IMR-90 (cell line): ENCODE measurements around the gene PFDN5. TPM values are rescaled to one million over a fixed set of nuclear protein-coding genes. Genes with fewer than 3 reads are reported as not detected.

Experiments used
- ATAC-seq: fragments of 200-7000 bp; cut with Tn5 transposase; 2 replicates; pipeline ENCODE4 v1.9.1; 2020; ENCODE audit warnings: low read depth, mild to moderate bottlenecking, moderate library complexity
- BruUV-seq: library from RNA; stranded (reverse); fragments of 400-500 nt; replicated peaks from 2 replicates; lab custom pipeline; 2021; lab: Mats Ljungman, UMichigan
- CTCF ChIA-PET: fragments of 300-600 bp; formaldehyde crosslinking; extraction: SDS; loops from one replicate; lab custom pipeline; 2021; ENCODE audit warnings: antibody characterized with exemption; lab: Yijun Ruan, JAX
- POLR2A ChIA-PET: fragments of 300-600 bp; sonication (Branson Sonifier 250); formaldehyde crosslinking; loops from one replicate; lab custom pipeline; 2022; ENCODE audit warnings: antibody characterized with exemption; ENCODE audit not compliant: unreplicated experiment; lab: Charles Lee
- DNase-seq: peaks from one replicate; pipeline ENCODE4 v3.0.0; 2013
- H2AFZ ChIP-seq: replicated peaks from 2 replicates; pipeline ENCODE3; 2013; ENCODE audit warnings: low read length, mild to moderate bottlenecking; ENCODE audit not compliant: poor library complexity
- H2AK5ac ChIP-seq: 2 replicates; pipeline ENCODE4 v1.6.1; 2013; ENCODE audit warnings: low read depth, low read length, inconsistent platforms
- H2AK9ac ChIP-seq: replicated peaks from 2 replicates; pipeline ENCODE3; 2013; ENCODE audit warnings: mild to moderate bottlenecking, low read depth, low read length, moderate library complexity; ENCODE audit not compliant: poor library complexity
- H2BK120ac ChIP-seq: 2 replicates; pipeline ENCODE4 v1.6.1; 2013; ENCODE audit warnings: low read depth, low read length, inconsistent platforms
- H2BK15ac ChIP-seq: 3 replicates; pipeline ENCODE4 v1.6.1; 2013; ENCODE audit warnings: low read depth, low read length, inconsistent platforms
- H2BK20ac ChIP-seq: 2 replicates; pipeline ENCODE4 v1.6.1; 2013; ENCODE audit warnings: low read depth, mild to moderate bottlenecking, inconsistent platforms, low read length, moderate library complexity
- H2BK5ac ChIP-seq: 2 replicates; pipeline ENCODE4 v1.6.1; 2013; ENCODE audit warnings: mild to moderate bottlenecking, low read depth, low read length, inconsistent platforms; ENCODE audit not compliant: poor library complexity, severe bottlenecking
- H3K14ac ChIP-seq: replicated peaks from 2 replicates; pipeline ENCODE4 v1.6.1; 2013; ENCODE audit warnings: low read depth, low read length, inconsistent platforms
- H3K18ac ChIP-seq: 2 replicates; pipeline ENCODE4 v1.6.1; 2013; ENCODE audit warnings: low read depth, low read length, control low read depth
- H3K23ac ChIP-seq: 2 replicates; pipeline ENCODE4 v1.6.1; 2013; ENCODE audit warnings: low read depth, low read length, inconsistent platforms
- H3K27ac ChIP-seq: 2 replicates; pipeline ENCODE4 v1.5.1; 2013; ENCODE audit warnings: mild to moderate bottlenecking, control low read depth, low read length; ENCODE audit not compliant: insufficient read depth
- H3K27me3 ChIP-seq: 2 replicates; pipeline ENCODE4 v1.6.1; 2013; ENCODE audit warnings: low read length; ENCODE audit not compliant: control insufficient read depth, insufficient read depth
- H3K36me3 ChIP-seq: 2 replicates; pipeline ENCODE4 v1.6.1; 2013; ENCODE audit warnings: low read length, mixed read lengths; ENCODE audit not compliant: control insufficient read depth, insufficient read depth
- H3K4ac ChIP-seq: 2 replicates; pipeline ENCODE4 v1.6.1; 2013; ENCODE audit warnings: low read depth, low read length, inconsistent platforms
- H3K4me1 ChIP-seq: 2 replicates; pipeline ENCODE4 v1.6.1; 2013; ENCODE audit warnings: low read length, mixed read lengths; ENCODE audit not compliant: control insufficient read depth, insufficient read depth
- H3K4me2 ChIP-seq: 2 replicates; pipeline ENCODE4 v1.6.1; 2013; ENCODE audit warnings: low read depth, mild to moderate bottlenecking, control low read depth, low read length, moderate library complexity
- H3K4me3 ChIP-seq: 2 replicates; pipeline ENCODE4 v1.5.1; 2013; ENCODE audit warnings: low read depth, mild to moderate bottlenecking, control low read depth, low read length, moderate library complexity; ENCODE audit not compliant: insufficient read depth
- H3K56ac ChIP-seq: 2 replicates; pipeline ENCODE4 v1.6.1; 2013; ENCODE audit warnings: low read length, inconsistent platforms; ENCODE audit not compliant: insufficient read depth; ENCODE audit errors: extremely low read depth
- H3K79me1 ChIP-seq, 2 experiments: 2 replicates each; pipeline ENCODE4 v1.6.1; 2013; ENCODE audit warnings: low read length in 2 of 2, inconsistent platforms in 1 of 2, low read depth in 1 of 2
- H3K9ac ChIP-seq: 2 replicates; pipeline ENCODE4 v1.6.1; 2013; ENCODE audit warnings: low read depth, low read length, control low read depth
- H3K9me1 ChIP-seq: 2 replicates; pipeline ENCODE4 v1.6.1; 2013; ENCODE audit warnings: low read length, inconsistent platforms; ENCODE audit not compliant: insufficient read depth
- H3K9me3 ChIP-seq: 2 replicates; pipeline ENCODE4 v1.6.1; 2013; ENCODE audit warnings: low read length; ENCODE audit not compliant: control insufficient read depth, insufficient read depth
- H4K20me1 ChIP-seq: 2 replicates; pipeline ENCODE4 v1.6.1; 2013; ENCODE audit warnings: low read length, inconsistent platforms; ENCODE audit not compliant: insufficient read depth
- H4K5ac ChIP-seq: 2 replicates; pipeline ENCODE4 v1.6.1; 2013; ENCODE audit warnings: mild to moderate bottlenecking, low read depth, low read length, control low read depth
- H4K8ac ChIP-seq, 2 experiments: 2 replicates each; pipeline ENCODE4 v1.6.1; 2013; ENCODE audit warnings: low read depth in 2 of 2, low read length in 2 of 2, control low read depth in 1 of 2, inconsistent platforms in 1 of 2
- H4K91ac ChIP-seq: 2 replicates; pipeline ENCODE4 v1.6.1; 2013; ENCODE audit warnings: low read depth, low read length, inconsistent platforms; ENCODE audit not compliant: insufficient read depth
- CEBPB ChIP-seq: IDR thresholded peaks from 2 replicates; pipeline ENCODE4 v1.6.1; 2012; ENCODE audit warnings: low read depth, low read length, improper control_type of control experiment
- CHD1 ChIP-seq: IDR thresholded peaks from 2 replicates; pipeline ENCODE4 v1.6.1; 2012; ENCODE audit warnings: low read depth, low read length, improper control_type of control experiment
- CTCF ChIP-seq: conservative IDR thresholded peaks from 2 replicates; pipeline ENCODE4 v1.5.1; 2012; ENCODE audit warnings: mild to moderate bottlenecking, low read depth, low read length, improper control_type of control experiment
- ELK1 ChIP-seq: fragments of 150-350 bp; IDR thresholded peaks from 2 replicates; pipeline ENCODE4 v1.6.1; 2016; ENCODE audit warnings: low read depth, mild to moderate bottlenecking, low read length, moderate library complexity, borderline replicate concordance
- MAFK ChIP-seq: IDR thresholded peaks from 2 replicates; pipeline ENCODE4 v1.6.1; 2012; ENCODE audit warnings: low read depth, low read length, improper control_type of control experiment
- MXI1 ChIP-seq: IDR thresholded peaks from 2 replicates; pipeline ENCODE4 v1.6.1; 2012; ENCODE audit warnings: low read depth, mild to moderate bottlenecking, low read length, moderate library complexity, borderline replicate concordance
- RFX5 ChIP-seq: IDR thresholded peaks from 2 replicates; pipeline ENCODE4 v1.8.0; 2012; ENCODE audit warnings: low read depth, mild to moderate bottlenecking, low read length, moderate library complexity
- SMC3 ChIP-seq: fragments of 150-350 bp; IDR thresholded peaks from 2 replicates; pipeline ENCODE4 v1.6.1; 2016; ENCODE audit warnings: low read depth, mild to moderate bottlenecking, antibody characterized with exemption, low read length, moderate library complexity
- USF2 ChIP-seq: fragments of 150-350 bp; IDR thresholded peaks from 2 replicates; pipeline ENCODE4 v1.6.1; 2017; ENCODE audit warnings: mild to moderate bottlenecking, antibody characterized with exemption, low read length, low read depth
- WGBS, 2 experiments: methylation state at CpG; one replicate each; pipeline versions ENCODE4 v1.1.5 to v1.1.7; 2013; ENCODE audit warnings: missing lambda C conversion rate in 2 of 2; ENCODE audit not compliant: insufficient read length in 1 of 2; ENCODE audit errors: extremely low coverage in 2 of 2; 5-methylcytosine and 5-hydroxymethylcytosine counted together
- dilution Hi-C: fragments of 300-500 bp; cut with HindIII; formaldehyde crosslinking; loops from one replicate; pipeline ENCODE4 v1.14.3; 2018; ENCODE audit warnings: low sequenced_read_pairs; ENCODE audit not compliant: unreplicated experiment
- in situ Hi-C: fragments of 300-500 bp; cut with MboI; formaldehyde crosslinking; loops from 3 replicates; pipeline ENCODE4 v1.14.3; 2019; ENCODE audit warnings: low sequenced_read_pairs, inconsistent platforms, mixed read lengths
- intact Hi-C: fragments of 100-400 bp; cut with micrococcal nuclease; formaldehyde crosslinking; loops from 2 replicates; pipeline ENCODE4 v1.10.0; 2022
- polyA plus RNA-seq, 3 experiments: library from polyadenylated mRNA; depleted of rRNA; stranded (reverse); fragments of >200 nt; gene quantifications; 2 replicates each; pipeline ENCODE4 v1.2.3, GENCODE V29; 2012; ENCODE audit warnings: low replicate concordance in 1 of 3
- total RNA-seq: library from RNA; depleted of rRNA; stranded (reverse); fragments of >200 nt; gene quantifications from 2 replicates; pipeline ENCODE4 v1.2.3, GENCODE V29; 2012

The PFDN5 gene
- total and polyA plus RNA-seq, 2 of the 4 experiments (the other 2 are of a cell fraction) = 1,011 to 1,338 TPM

GRCh38 chr12:53299454-53300180 lies 4.3 kb downstream of the PFDN5 start, which contains the start of gene MYG1 (continued):
- no peak for TF ChIP-seq USF2

- peak overlapping the region; percentile 89 for H3K4ac ChIP-seq
- ChIA-PET POLR2A (interaction anchor here (0.5 kb wide), 1 partner anchor 967 kb away, joined by 5 read pairs; no protein-coding TSS in a partner anchor), CTCF (interaction anchor here (0.5 kb wide), 1 partner anchor 25 kb away, joined by 3 read pairs; no protein-coding TSS in a partner anchor)
- H2BK20ac ChIP-seq = 0 out of 2 replicates have a peak overlapping the region, but pooled peaks have one; percentile 16
- no peaks in the 10 kb centered on the region for H3K9me3 ChIP-seq
- no peaks in the 10 kb centered on the region for H3K27me3 ChIP-seq
- peak overlapping the region; percentile 95 for H2AFZ ChIP-seq
- in situ Hi-C loops = no loop called here
- peak overlapping the region; percentile 26 for H3K18ac ChIP-seq
- H3K9ac ChIP-seq = peak overlapping the region; percentile 94
- H3K4me2 ChIP-seq = peak overlapping the region; percentile 94
- H4K20me1 ChIP-seq = peaks cover 5% of the 10 kb centered on the region; the same call in 1 of the 2 replicates
- intact Hi-C loops = no loop called here
- peak overlapping the region; percentile 91 for H2AK5ac ChIP-seq
- peak overlapping the region; percentile 61 for H4K5ac ChIP-seq
- peak; percentile 77 for DNase-seq
- H3K79me1 ChIP-seq = peaks cover 20 to 68% of the 10 kb centered on the region in 2 experiments
- peak overlapping the region; percentile 59 for H3K14ac ChIP-seq
- peak overlapping the region; percentile 84 for H2BK5ac ChIP-seq
- H3K56ac ChIP-seq = peak overlapping the region; percentile 82
- peak overlapping the region; percentile 64 for H3K23ac ChIP-seq
- peak overlapping the region; percentile 92 for H4K91ac ChIP-seq
- H2BK120ac ChIP-seq = peak overlapping the region; percentile 28; the same call in 1 of the 2 replicates
- peak overlapping the region; percentile 60; the same call in 2 of the 3 replicates for H2BK15ac ChIP-seq
- BruUV-seq = no TSS peak
- 0% methylated on average over 10 of the region's 12 CpGs; no CpG with 5 or more reads in 1 of the 2 experiments for WGBS, 2 experiments
- peaks cover 14% of the 10 kb centered on the region; the same call in 1 of the 2 replicates for H3K9me1 ChIP-seq
- H3K4me1 ChIP-seq = peaks cover 16% of the 10 kb centered on the region
- H2AK9ac ChIP-seq = peak overlapping the region; percentile 98
- H3K4me3 ChIP-seq = peak overlapping the region; percentile 64
- ATAC-seq = peak; percentile 12
- peaks cover 16% of the 10 kb centered on the region for H3K36me3 ChIP-seq
- H4K8ac ChIP-seq = peak overlapping the region; percentile 84 to 92
- H3K27ac ChIP-seq = peak overlapping the region; percentile 86
- dilution Hi-C loops = no loop called here
- TF ChIP-seq CEBPB (no peak), SMC3 (0 out of 2 replicates have a peak, but pooled peaks have one; percentile 8), CHD1 (no peak), RFX5 (no peak), CTCF (no peak), ELK1 (no peak), USF2 (no peak), MAFK (peak; percentile 73), MXI1 (no peak)
Observed at GRCh38 chr12:53300187-53300586, 4.8 kb downstream of the PFDN5 start.
